ENCODE data around the gene ARRB1.

DNA sequence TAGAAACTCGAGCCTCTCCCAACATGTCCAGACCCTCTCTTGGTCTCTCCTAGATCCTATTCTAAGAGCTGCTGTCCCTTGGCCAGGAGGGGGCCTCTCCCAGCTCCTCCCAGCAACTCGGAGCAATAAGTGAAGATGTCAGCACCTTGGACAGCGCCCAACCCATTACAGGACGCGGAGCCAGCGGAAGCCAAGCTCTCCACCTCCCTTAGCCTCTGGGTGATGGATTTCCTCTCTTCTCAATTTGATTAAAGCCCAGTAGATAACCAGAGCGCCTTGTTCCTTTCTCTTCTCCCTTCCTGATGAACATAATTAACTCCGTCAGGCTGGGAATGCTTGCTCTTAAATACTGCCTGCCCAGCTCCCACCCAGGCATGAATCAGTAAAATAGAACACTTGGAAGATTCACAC lies 137.0 kb downstream of the ARRB1 start:
- TF ChIP-seq, protein P1, sequence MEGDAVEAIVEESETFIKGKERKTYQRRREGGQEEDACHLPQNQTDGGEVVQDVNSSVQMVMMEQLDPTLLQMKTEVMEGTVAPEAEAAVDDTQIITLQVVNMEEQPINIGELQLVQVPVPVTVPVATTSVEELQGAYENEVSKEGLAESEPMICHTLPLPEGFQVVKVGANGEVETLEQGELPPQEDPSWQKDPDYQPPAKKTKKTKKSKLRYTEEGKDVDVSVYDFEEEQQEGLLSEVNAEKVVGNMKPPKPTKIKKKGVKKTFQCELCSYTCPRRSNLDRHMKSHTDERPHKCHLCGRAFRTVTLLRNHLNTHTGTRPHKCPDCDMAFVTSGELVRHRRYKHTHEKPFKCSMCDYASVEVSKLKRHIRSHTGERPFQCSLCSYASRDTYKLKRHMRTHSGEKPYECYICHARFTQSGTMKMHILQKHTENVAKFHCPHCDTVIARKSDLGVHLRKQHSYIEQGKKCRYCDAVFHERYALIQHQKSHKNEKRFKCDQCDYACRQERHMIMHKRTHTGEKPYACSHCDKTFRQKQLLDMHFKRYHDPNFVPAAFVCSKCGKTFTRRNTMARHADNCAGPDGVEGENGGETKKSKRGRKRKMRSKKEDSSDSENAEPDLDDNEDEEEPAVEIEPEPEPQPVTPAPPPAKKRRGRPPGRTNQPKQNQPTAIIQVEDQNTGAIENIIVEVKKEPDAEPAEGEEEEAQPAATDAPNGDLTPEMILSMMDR (IDR thresholded peaks at IDR 0.05): peak in 1 of 3 experiments; percentile 29
- TF ChIP-seq POLR2A (IDR thresholded peaks at IDR 0.05): no peak
